Suprapubic skin (tissue), 3 donors: ENCODE measurements around the gene SUGCT.

Experiments
- CTCF ChIP-seq, 2 donors: fragments of 200-600 bp in 1 of 2; fragments of 450-650 bp in 1 of 2; sonication (generic) in 1 of 2; IDR thresholded peaks; one replicate each; pipeline ENCODE4 v1.5.1; 2016 to 2019; ENCODE audit warnings: antibody characterized with exemption in 2 of 2, mild to moderate bottlenecking in 1 of 2, moderate library complexity in 1 of 2
- POLR2A ChIP-seq, 2 donors: fragments of 450-650 bp; IDR thresholded peaks; one replicate each; pipeline ENCODE4 v1.6.1; 2017; ENCODE audit warnings: antibody characterized with exemption in 2 of 2, mild to moderate bottlenecking in 2 of 2, moderate library complexity in 2 of 2

- no peak for TF ChIP-seq CTCF (IDR thresholded peaks at IDR 0.05)
- TF ChIP-seq POLR2A (IDR thresholded peaks at IDR 0.05): no peak
These were observed 598.8 kb downstream of the SUGCT start for GRCh38 chr7:40733578-40733977.
